Spleen (tissue), 11 donors: ENCODE results near the gene RHBDL3. TPM values are rescaled to one million over a fixed set of nuclear protein-coding genes. Genes with fewer than 3 reads are reported as not detected.

Experiments used
- DNase-seq: peaks from one replicate; pipeline ENCODE4 v3.0.0-alpha.2; 2020
- H3K27ac ChIP-seq, 8 donors: fragments of 200-600 bp; sonication (generic) in 7 of 8; 1 replicate in 4 of 8; 2 replicates in 4 of 8; pipeline versions ENCODE4 v1.5.0 to v1.8.0; 2016 to 2021; ENCODE audit warnings: inconsistent platforms in 4 of 8, mild to moderate bottlenecking in 4 of 8, moderate library complexity in 1 of 8
- H3K27me3 ChIP-seq, 7 donors: fragments of 200-600 bp; sonication (generic) in 6 of 7; replicated peaks in 1 of 7; 1 replicate in 4 of 7; 2 replicates in 3 of 7; pipeline versions ENCODE4 v1.5.0 to v1.8.0; 2016 to 2021; ENCODE audit warnings: inconsistent platforms in 3 of 7, mild to moderate bottlenecking in 1 of 7
- H3K36me3 ChIP-seq, 6 donors: fragments of 200-600 bp; sonication (generic) in 5 of 6; 1 replicate in 4 of 6; 2 replicates in 2 of 6; pipeline versions ENCODE4 v1.5.0 to v1.8.0; 2016 to 2021; ENCODE audit warnings: inconsistent platforms in 2 of 6
- H3K4me1 ChIP-seq, 6 donors: fragments of 200-600 bp; sonication (generic) in 5 of 6; 1 replicate in 3 of 6; 2 replicates in 3 of 6; pipeline versions ENCODE4 v1.5.0 to v1.8.0; 2016 to 2021; ENCODE audit warnings: inconsistent platforms in 3 of 6
- H3K4me3 ChIP-seq, 8 donors: fragments of 200-600 bp; sonication (generic) in 7 of 8; 1 replicate in 4 of 8; 2 replicates in 4 of 8; pipeline versions ENCODE4 v1.5.0 to v1.8.0; 2016 to 2021; ENCODE audit warnings: inconsistent platforms in 4 of 8, mild to moderate bottlenecking in 4 of 8, moderate library complexity in 2 of 8
- H3K9me3 ChIP-seq, 8 donors: fragments of 200-600 bp; sonication (generic) in 7 of 8; 1 replicate in 4 of 8; 2 replicates in 4 of 8; pipeline versions ENCODE4 v1.5.0 to v1.8.0; 2016 to 2021; ENCODE audit warnings: inconsistent platforms in 4 of 8
- CTCF ChIP-seq, 11 experiments: fragments of 200-600 bp in 7 of 11; fragments of 450-650 bp in 4 of 11; sonication (generic) in 4 of 11; IDR thresholded peaks in 8 of 11; conservative IDR thresholded peaks in 3 of 11; 1 replicate in 7 of 11; 2 replicates in 4 of 11; pipeline versions ENCODE4 v1.4.0 to v1.8.0; 2016 to 2021; ENCODE audit warnings: antibody characterized with exemption in 11 of 11, inconsistent platforms in 4 of 11, mild to moderate bottlenecking in 1 of 11
- POLR2A ChIP-seq, 3 donors: fragments of 450-650 bp; IDR thresholded peaks; one replicate each; pipeline ENCODE4 v1.5.1; 2017; ENCODE audit warnings: antibody characterized with exemption in 3 of 3, mild to moderate bottlenecking in 1 of 3
- POLR2AphosphoS5 ChIP-seq, 3 donors: sonication (generic); formaldehyde crosslinking; IDR thresholded peaks; one replicate each; pipeline ENCODE4 v1.5.1; 2017; ENCODE audit warnings: antibody characterized with exemption in 3 of 3
- WGBS, 5 donors: extraction: QIAGEN DNeasy Blood & Tissue Kit in 3 of 5; methylation state at CpG; one replicate each; pipeline versions ENCODE4 v1.1.5 to v1.1.7; 2013 to 2018; 5-methylcytosine and 5-hydroxymethylcytosine counted together
- intact Hi-C: fragments of 100-400 bp; cut with DNase I; formaldehyde crosslinking; loops from one replicate; pipeline ENCODE4 v1.15.0; 2023; ENCODE audit warnings: low total_unique reads
- polyA plus RNA-seq, 3 donors: library from polyadenylated mRNA; stranded (reverse); fragments of 200-250 nt; gene quantifications; one replicate each; pipeline ENCODE4 v1.2.1, GENCODE V29; 2013
- total RNA-seq, 7 donors: library from RNA; depleted of rRNA in 3 of 7; stranded (reverse); fragments of >200 nt in 3 of 7; fragmentation: NEBNext Ultra II Directional in 4 of 7; extraction: Animal tissue kit (Norgen Biotek cat#: 25700) in 4 of 7; gene quantifications; one replicate each; pipeline versions ENCODE4 v1.1.0 to v1.2.1, GENCODE V29; 2016 to 2021
- donor health status: healthy with polysubstance abuse.
- donor health status: DM: no; HTN: no; CAD: no; lungs with moderate emphysema.
- donor health status: DM: no; HTN: no; CAD: no.
- donor health status: Bipolar disorder and iron deficiency.
- donor health status: healthy.
- donor health status: DM: no; HTN: no; CAD: no.
- donor health status: DM: yes; HTN: yes; CAD: no.

The RHBDL3 gene
- total and polyA plus RNA-seq, 10 donors = 0.06 to 0.72 (median 0.25) TPM; not detected in 3

DNA sequence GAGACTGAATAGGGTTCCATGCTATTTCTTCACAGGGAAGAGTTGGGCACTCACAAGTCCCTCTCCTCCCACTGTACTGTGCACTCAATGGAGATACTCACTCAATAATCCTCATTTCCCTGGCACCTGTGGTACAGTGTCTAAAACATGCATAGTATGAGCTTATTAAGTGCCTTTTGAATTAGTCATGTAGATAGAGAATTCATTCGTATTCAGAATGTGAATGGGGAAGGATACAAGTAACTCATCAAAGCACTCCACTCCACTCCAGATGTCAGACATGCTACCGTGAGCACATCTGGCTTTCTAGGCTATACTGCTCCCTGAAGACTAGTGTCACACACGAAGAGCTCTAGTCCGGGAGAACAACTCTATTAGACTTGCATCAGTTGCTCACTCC is 70.1 kb downstream of the RHBDL3 start:
- no peaks in the 10 kb centered on the region for H3K27me3 ChIP-seq
- H3K36me3 ChIP-seq = peaks cover 0 to 81% (median 33%) of the 10 kb centered on the region in 6 donors
- no peak overlapping the region for H3K4me3 ChIP-seq
- no peak for DNase-seq
- no peak overlapping the region for H3K27ac ChIP-seq
- TF ChIP-seq CTCF (IDR thresholded peaks at IDR 0.05 in 8 of 11, conservative IDR thresholded peaks at IDR 0.05 in 3 of 11) (no peak), POLR2AphosphoS5 (IDR thresholded peaks at IDR 0.05) (no peak), POLR2A (IDR thresholded peaks at IDR 0.05) (no peak)
- WGBS, 5 donors = 89 to 96% (median 91%) methylated on average over 4 of the region's 4 CpGs
- no peaks in the 10 kb centered on the region for H3K9me3 ChIP-seq
- peaks cover 0 to 25% (median 6%) of the 10 kb centered on the region in 6 donors for H3K4me1 ChIP-seq
- intact Hi-C loops = no loop called here

GRCh38 chr17:32341141-32341856 is 75.7 kb downstream of the RHBDL3 start:
- DNase-seq = no peak
- 0 to 2% (median 1%) methylated on average over 13 of the region's 13 CpGs for WGBS, 5 donors
- no peaks in the 10 kb centered on the region for H3K9me3 ChIP-seq
- no peaks in the 10 kb centered on the region for H3K27me3 ChIP-seq
- peaks cover 4 to 33% (median 20%) of the 10 kb centered on the region in 6 donors for H3K4me1 ChIP-seq
- intact Hi-C loops = no loop called here
- peak overlapping the region; percentile 66 to 91 (median 85) for H3K27ac ChIP-seq
- H3K36me3 ChIP-seq = peaks cover 0 to 38% (median 15%) of the 10 kb centered on the region in 6 donors
- TF ChIP-seq POLR2AphosphoS5 (IDR thresholded peaks at IDR 0.05) (no peak), CTCF (IDR thresholded peaks at IDR 0.05 in 8 of 11, conservative IDR thresholded peaks at IDR 0.05 in 3 of 11) (peak in 2 of 11 experiments; percentile 10 to 11)
- H3K4me3 ChIP-seq = peak overlapping the region; percentile 48 to 81 (median 63)

GRCh38 chr17:32341857-32342602 is 76.4 kb downstream of the RHBDL3 start, which contains the start of gene C17orf75:
Gene C17orf75 (minus strand): TSS chr17:32342173. CDS start chr17:32342139, 34 bp downstream.
- intact Hi-C loops = no loop called here
- 6 to 10% (median 7%) methylated on average over 26 to 47 of the region's 47 CpGs for WGBS, 5 donors
- H3K27me3 ChIP-seq = no peaks in the 10 kb centered on the region
- H3K9me3 ChIP-seq = no peaks in the 10 kb centered on the region
- DNase-seq = peak; percentile 95
- TF ChIP-seq POLR2A (IDR thresholded peaks at IDR 0.05) (no peak), POLR2AphosphoS5 (IDR thresholded peaks at IDR 0.05) (peak in 2 of 3 donors; percentile 71 to 88), CTCF (IDR thresholded peaks at IDR 0.05 in 8 of 11, conservative IDR thresholded peaks at IDR 0.05 in 3 of 11) (no peak)
- H3K4me1 ChIP-seq = peaks cover 4 to 33% (median 20%) of the 10 kb centered on the region in 6 donors
- H3K4me3 ChIP-seq = peak within 1 kb of the TSS; percentile 48 to 81 (median 63)
- H3K27ac ChIP-seq = peak within 1 kb of the TSS; percentile 66 to 91 (median 85)
- H3K36me3 ChIP-seq = peaks cover 0 to 31% (median 11%) of the 10 kb centered on the region in 6 donors
